ENCODE results near the gene SLC38A4. TPM values are rescaled to one million over a fixed set of nuclear protein-coding genes. Genes with fewer than 3 reads are reported as not detected.

The SLC38A4 gene
- total RNA-seq = 2.8 and 4.2 TPM in 2 replicates

DNA sequence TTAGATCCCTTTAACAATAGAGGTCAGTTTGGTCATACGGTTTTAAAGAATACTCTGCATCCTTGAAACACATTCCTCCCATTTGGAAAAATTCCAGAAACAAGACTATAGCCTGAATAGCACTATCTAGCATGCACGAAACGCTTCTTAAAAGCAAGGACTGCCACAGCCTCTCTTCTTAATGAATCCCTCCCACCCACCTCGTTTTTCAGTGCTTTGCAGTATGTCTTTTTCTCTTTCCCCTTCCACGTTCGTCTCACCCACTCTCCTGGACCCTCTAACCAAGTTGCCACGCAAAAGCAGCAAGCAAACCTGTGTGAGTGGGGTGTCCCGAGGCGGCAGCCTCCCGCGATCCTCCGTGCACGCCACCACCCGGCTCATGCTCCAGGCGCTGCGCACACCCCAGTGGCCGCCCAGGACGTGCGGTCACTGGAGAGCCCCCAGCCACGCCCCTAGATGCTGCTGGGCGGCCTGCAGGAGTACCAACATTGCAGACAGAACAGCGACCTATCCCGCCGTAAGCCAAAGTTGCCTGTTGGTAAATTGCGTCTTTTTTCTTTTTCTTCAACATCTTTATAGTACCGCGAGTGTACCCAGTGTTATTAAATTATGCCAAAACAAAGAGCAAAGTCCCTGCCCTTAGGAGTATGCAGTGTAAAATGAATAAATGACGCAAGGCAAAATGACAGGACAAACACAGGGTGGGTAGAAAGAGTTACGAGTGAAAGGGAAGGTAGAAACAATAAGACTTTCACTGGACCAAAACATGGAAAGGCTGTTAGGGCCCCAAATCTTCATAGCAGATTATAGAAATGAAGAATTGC, at the start of gene SLC38A4:
TSS of gene SLC38A4 (minus strand) at position 407 of the 824 bp plus-strand sequence. CDS start 32,926 bp downstream, outside the sequence.

